ENCODE results near the gene GRHPR.

DNA sequence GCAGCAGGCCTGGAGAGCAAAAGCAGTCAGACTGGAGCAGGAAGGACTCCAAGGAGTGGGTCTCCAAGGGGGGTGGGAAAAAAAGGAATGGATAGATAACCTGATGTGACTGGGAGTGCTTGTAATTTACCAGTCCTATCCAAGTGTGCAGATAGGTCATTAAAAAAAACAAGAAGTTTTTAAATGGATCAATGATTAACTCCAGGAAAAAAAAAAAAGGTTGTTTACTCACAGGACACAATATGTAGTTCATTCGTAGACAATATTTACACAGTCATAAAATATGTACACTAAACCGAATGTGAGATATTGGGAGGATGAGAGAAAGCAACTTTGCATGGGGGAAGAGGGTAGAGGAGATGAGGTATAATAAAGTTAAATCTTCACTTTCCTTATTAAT lies 22.4 kb downstream of the GRHPR start:
- TF ChIP-seq, protein P1, sequence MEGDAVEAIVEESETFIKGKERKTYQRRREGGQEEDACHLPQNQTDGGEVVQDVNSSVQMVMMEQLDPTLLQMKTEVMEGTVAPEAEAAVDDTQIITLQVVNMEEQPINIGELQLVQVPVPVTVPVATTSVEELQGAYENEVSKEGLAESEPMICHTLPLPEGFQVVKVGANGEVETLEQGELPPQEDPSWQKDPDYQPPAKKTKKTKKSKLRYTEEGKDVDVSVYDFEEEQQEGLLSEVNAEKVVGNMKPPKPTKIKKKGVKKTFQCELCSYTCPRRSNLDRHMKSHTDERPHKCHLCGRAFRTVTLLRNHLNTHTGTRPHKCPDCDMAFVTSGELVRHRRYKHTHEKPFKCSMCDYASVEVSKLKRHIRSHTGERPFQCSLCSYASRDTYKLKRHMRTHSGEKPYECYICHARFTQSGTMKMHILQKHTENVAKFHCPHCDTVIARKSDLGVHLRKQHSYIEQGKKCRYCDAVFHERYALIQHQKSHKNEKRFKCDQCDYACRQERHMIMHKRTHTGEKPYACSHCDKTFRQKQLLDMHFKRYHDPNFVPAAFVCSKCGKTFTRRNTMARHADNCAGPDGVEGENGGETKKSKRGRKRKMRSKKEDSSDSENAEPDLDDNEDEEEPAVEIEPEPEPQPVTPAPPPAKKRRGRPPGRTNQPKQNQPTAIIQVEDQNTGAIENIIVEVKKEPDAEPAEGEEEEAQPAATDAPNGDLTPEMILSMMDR (IDR thresholded peaks at IDR 0.05), result no peak
- TF ChIP-seq POLR2AphosphoS5 (IDR thresholded peaks at IDR 0.05), result no peak
- TF ChIP-seq POLR2A (IDR thresholded peaks at IDR 0.05; ENCODE audit: low read depth), result no peak

Data from esophagus muscularis mucosa (tissue), 3 donors.